ENCODE measurements around the gene SRM. TPM values are rescaled to one million over a fixed set of nuclear protein-coding genes. Genes with fewer than 3 reads are reported as not detected.

SRM gene
- 5.4 and 7.4 TPM in 2 replicates for total RNA-seq

DNA sequence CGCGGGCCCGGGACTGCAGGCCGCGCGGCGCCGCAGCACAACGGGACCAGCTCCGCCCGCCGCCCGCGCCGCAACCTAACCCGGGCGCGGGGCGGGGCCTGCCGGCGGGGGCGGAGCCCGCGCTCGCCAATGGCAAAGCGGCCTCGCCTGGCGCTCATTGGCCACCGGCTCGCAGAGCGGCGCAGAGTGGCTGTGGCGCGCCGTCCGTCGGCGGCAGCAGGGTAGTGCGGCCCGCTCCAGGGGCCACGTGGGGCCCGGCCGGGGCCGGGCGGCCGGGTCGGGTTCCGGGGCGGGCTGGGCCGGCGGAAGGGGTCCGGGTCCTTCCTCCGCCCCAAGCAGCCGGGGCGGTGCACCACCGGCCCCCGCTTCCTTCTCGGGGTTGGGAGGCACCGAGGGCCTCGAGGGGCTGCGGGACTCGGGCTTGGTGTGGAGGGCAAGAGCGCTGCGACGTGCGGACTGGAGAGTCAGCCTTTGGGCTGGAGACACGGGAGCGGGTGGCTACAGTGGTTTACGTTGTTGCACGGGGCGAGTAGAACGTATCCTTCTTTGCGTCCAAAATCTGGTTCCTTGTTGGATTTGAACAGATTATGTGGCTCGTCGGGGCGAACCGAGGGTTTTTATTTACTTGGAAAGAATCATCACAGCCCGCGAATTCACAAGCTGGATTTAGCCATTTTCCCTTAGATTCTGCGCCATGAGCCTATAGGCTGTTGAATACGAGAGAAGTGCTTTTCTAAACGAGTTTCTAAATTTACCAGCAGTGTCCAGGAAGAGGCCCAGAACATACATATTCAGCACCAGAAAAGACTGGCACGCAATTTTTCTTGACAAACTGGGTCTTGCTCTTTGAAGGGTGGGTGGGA lies at the start of gene SRM:
SRM (minus strand) TSS at position 51 of the 863 bp plus-strand sequence. CDS start 75 bp downstream, outside the sequence.

GRCh38 chr1:11099310-11100148 lies 39.7 kb upstream of the SRM start, which contains the start of gene EXOSC10:
TSS of gene EXOSC10 (minus strand) at chr1:11099869. CDS start at chr1:11099831, 38 bp downstream.

GRCh38 chr1:11046625-11047365 lies 13.0 kb downstream of the SRM start, which contains the start of gene MASP2:
TSS of gene MASP2 (minus strand) at chr1:11047239. CDS start at chr1:11047207, 32 bp downstream.

GRCh38 chr1:11012260-11013159 lies 47.3 kb downstream of the SRM start, which contains the start of gene TARDBP:
TSS of gene TARDBP (plus strand) at chr1:11012654. CDS start at chr1:11013728, 1,074 bp downstream.

Other genes with a start within 250 kb of the SRM start
- gene TARDBP, start 47.4 kb downstream of the SRM start, total RNA-seq: 84.0 and 105 TPM in 2 replicates
- not detected in 2 replicates for gene MASP2, start 12.8 kb downstream of the SRM start, total RNA-seq
- 37.8 and 45.6 TPM in 2 replicates for gene EXOSC10, start 39.9 kb upstream of the SRM start, total RNA-seq
- gene ANGPTL7, start 129.3 kb upstream of the SRM start, total RNA-seq: not detected in 2 replicates
- 43.1 and 48.4 TPM in 2 replicates for gene MTOR, start 202.5 kb upstream of the SRM start, total RNA-seq
- 10.8 and 12.5 TPM in 2 replicates for gene UBIAD1, start 213.2 kb upstream of the SRM start, total RNA-seq

All from dermis lymphatic vessel endothelial cell (primary cell).